Stimulated activated CD4-positive, alpha-beta T cell treated with anti-CD3 and anti-CD28 coated beads, TNF-alpha, amount 100 ng/mL, for 4 hours (primary cell): Measurements from ENCODE around the gene C10orf67.
"Not testable (repeated sequence)": the region's sequence is repeated elsewhere in the genome, so short reads cannot be mapped to it uniquely, and the experiment has no call there.

Experiments used
- DNase-seq, 3 experiments: peaks; one replicate each; pipeline ENCODE4 v3.0.0-alpha.2; 2020; ENCODE audit warnings: low read depth in 3 of 3

Gene C10orf67

GRCh38 chr10:23270531-23270930, 74.1 kb downstream of the C10orf67 start:
- no peak for DNase-seq

- no peak for DNase-seq
These were observed 81.0 kb downstream of the C10orf67 start for GRCh38 chr10:23263441-23264164.

GRCh38 chr10:23262928-23263327, 81.7 kb downstream of the C10orf67 start:
- no peak for DNase-seq

GRCh38 chr10:23258516-23258915, 86.1 kb downstream of the C10orf67 start:
- DNase-seq: no peak

- no peak for DNase-seq
These were observed 90.8 kb downstream of the C10orf67 start for GRCh38 chr10:23253780-23254179.

GRCh38 chr10:23252859-23253258, 91.7 kb downstream of the C10orf67 start:
- DNase-seq: not testable (repeated sequence)

GRCh38 chr10:23241779-23242178, 102.8 kb downstream of the C10orf67 start:
- not testable (repeated sequence) for DNase-seq

- no peak for DNase-seq
These were observed 106.6 kb downstream of the C10orf67 start for GRCh38 chr10:23238015-23238414.

GRCh38 chr10:23230582-23230981, 114.0 kb downstream of the C10orf67 start:
- DNase-seq: no peak

GRCh38 chr10:23217471-23217870, 127.1 kb downstream of the C10orf67 start:
- no peak for DNase-seq

- no peak for DNase-seq
These were observed 138.5 kb downstream of the C10orf67 start for GRCh38 chr10:23205972-23206642.

- DNase-seq: no peak
These were observed 139.8 kb downstream of the C10orf67 start for GRCh38 chr10:23204773-23205172.

GRCh38 chr10:23203369-23204325, 140.9 kb downstream of the C10orf67 start:
- DNase-seq: no peak

- no peak for DNase-seq
These were observed 141.8 kb downstream of the C10orf67 start for GRCh38 chr10:23202779-23203178.

GRCh38 chr10:23201837-23202236, 142.8 kb downstream of the C10orf67 start:
- DNase-seq: no peak

- DNase-seq: no peak
These were observed 143.5 kb downstream of the C10orf67 start for GRCh38 chr10:23200997-23201652.

GRCh38 chr10:23200586-23200985, 144.0 kb downstream of the C10orf67 start:
- no peak for DNase-seq

GRCh38 chr10:23199768-23200511, 144.7 kb downstream of the C10orf67 start:
- no peak for DNase-seq

- DNase-seq: no peak
These were observed 145.4 kb downstream of the C10orf67 start for GRCh38 chr10:23198940-23199767.

- DNase-seq: no peak
These were observed 146.0 kb downstream of the C10orf67 start for GRCh38 chr10:23198610-23198939.
